ENCODE results near the gene ABCA12.

ABCA12 gene

GRCh38 chr2:215015421-215015820, 123.0 kb downstream of the ABCA12 start:
- H3K36me3 ChIP-seq (ENCODE audit: insufficient read depth, low read length): no peaks in the 10 kb centered on the region
- no peak overlapping the region for H3K4me2 ChIP-seq (ENCODE audit: low read depth, low read length, poor library complexity, severe bottlenecking)

GRCh38 chr2:215010390-215010789, 128.0 kb downstream of the ABCA12 start:
- H3K9ac ChIP-seq (ENCODE audit: low read depth, low read length, poor library complexity, severe bottlenecking): no peak overlapping the region
- no peaks in the 10 kb centered on the region for H3K9me3 ChIP-seq (ENCODE audit: insufficient read depth, low read depth, low read length)
- H3K36me3 ChIP-seq (ENCODE audit: insufficient read depth, low read length): no peaks in the 10 kb centered on the region
- TF ChIP-seq, protein P1, sequence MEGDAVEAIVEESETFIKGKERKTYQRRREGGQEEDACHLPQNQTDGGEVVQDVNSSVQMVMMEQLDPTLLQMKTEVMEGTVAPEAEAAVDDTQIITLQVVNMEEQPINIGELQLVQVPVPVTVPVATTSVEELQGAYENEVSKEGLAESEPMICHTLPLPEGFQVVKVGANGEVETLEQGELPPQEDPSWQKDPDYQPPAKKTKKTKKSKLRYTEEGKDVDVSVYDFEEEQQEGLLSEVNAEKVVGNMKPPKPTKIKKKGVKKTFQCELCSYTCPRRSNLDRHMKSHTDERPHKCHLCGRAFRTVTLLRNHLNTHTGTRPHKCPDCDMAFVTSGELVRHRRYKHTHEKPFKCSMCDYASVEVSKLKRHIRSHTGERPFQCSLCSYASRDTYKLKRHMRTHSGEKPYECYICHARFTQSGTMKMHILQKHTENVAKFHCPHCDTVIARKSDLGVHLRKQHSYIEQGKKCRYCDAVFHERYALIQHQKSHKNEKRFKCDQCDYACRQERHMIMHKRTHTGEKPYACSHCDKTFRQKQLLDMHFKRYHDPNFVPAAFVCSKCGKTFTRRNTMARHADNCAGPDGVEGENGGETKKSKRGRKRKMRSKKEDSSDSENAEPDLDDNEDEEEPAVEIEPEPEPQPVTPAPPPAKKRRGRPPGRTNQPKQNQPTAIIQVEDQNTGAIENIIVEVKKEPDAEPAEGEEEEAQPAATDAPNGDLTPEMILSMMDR (conservative IDR thresholded peaks at IDR 0.05; ENCODE audit: low read length): no peak
- TF ChIP-seq EZH2phosphoT487 (IDR thresholded peaks at IDR 0.05; ENCODE audit: borderline replicate concordance): no peak
- no peaks in the 10 kb centered on the region for H3K27me3 ChIP-seq (ENCODE audit: insufficient read depth, low read length, poor library complexity, severe bottlenecking)
- no peak overlapping the region for H2AFZ ChIP-seq (ENCODE audit: low read length)
- H3K4me2 ChIP-seq (ENCODE audit: low read depth, low read length, poor library complexity, severe bottlenecking): no peak overlapping the region
- H3K4me3 ChIP-seq (ENCODE audit: low read length, poor library complexity, severe bottlenecking): no peak overlapping the region
- no peaks in the 10 kb centered on the region for H3K79me2 ChIP-seq (ENCODE audit: insufficient read depth, low read length)
- no peaks in the 10 kb centered on the region for H3K4me1 ChIP-seq (ENCODE audit: insufficient read depth, low read length, poor library complexity, severe bottlenecking)
- H4K20me1 ChIP-seq (ENCODE audit: insufficient read depth, low read length, poor library complexity, severe bottlenecking): no peaks in the 10 kb centered on the region
- H3K9me2 ChIP-seq (replicated peaks; ENCODE audit: low read depth, low read length): no peaks in the 10 kb centered on the region
- H3F3A ChIP-seq (ENCODE audit: low read depth): no peaks in the 10 kb centered on the region

More at GRCh38 chr2:215015421-215015820, 123.0 kb downstream of the ABCA12 start:
- Histone ChIP-seq H3K4me3 (ENCODE audit: low read length, poor library complexity, severe bottlenecking) (no peak overlapping the region), H3K79me2 (ENCODE audit: insufficient read depth, low read length) (no peaks in the 10 kb centered on the region), H3K9ac (ENCODE audit: low read depth, low read length, poor library complexity, severe bottlenecking) (no peak overlapping the region), H4K20me1 (ENCODE audit: insufficient read depth, low read length, poor library complexity, severe bottlenecking) (no peaks in the 10 kb centered on the region), H3K9me3 (ENCODE audit: insufficient read depth, low read depth, low read length) (no peaks in the 10 kb centered on the region), H2AFZ (ENCODE audit: low read length) (no peak overlapping the region), H3K9me2 (replicated peaks; ENCODE audit: low read depth, low read length) (no peaks in the 10 kb centered on the region), H3K27me3 (ENCODE audit: insufficient read depth, low read length, poor library complexity, severe bottlenecking) (no peaks in the 10 kb centered on the region), H3F3A (ENCODE audit: low read depth) (no peaks in the 10 kb centered on the region), H3K4me1 (ENCODE audit: insufficient read depth, low read length, poor library complexity, severe bottlenecking) (no peaks in the 10 kb centered on the region)
- TF ChIP-seq EZH2phosphoT487 (IDR thresholded peaks at IDR 0.05; ENCODE audit: borderline replicate concordance): no peak
- TF ChIP-seq, protein P1 (conservative IDR thresholded peaks at IDR 0.05; ENCODE audit: low read length): no peak

- Histone ChIP-seq H3K27me3 (ENCODE audit: insufficient read depth, low read length, poor library complexity, severe bottlenecking) (no peaks in the 10 kb centered on the region), H3K9me2 (replicated peaks; ENCODE audit: low read depth, low read length) (no peaks in the 10 kb centered on the region), H3K36me3 (ENCODE audit: insufficient read depth, low read length) (no peaks in the 10 kb centered on the region), H3K79me2 (ENCODE audit: insufficient read depth, low read length) (no peaks in the 10 kb centered on the region), H3K4me2 (ENCODE audit: low read depth, low read length, poor library complexity, severe bottlenecking) (no peak overlapping the region), H2AFZ (ENCODE audit: low read length) (no peak overlapping the region), H3K4me1 (ENCODE audit: insufficient read depth, low read length, poor library complexity, severe bottlenecking) (no peaks in the 10 kb centered on the region), H3K4me3 (ENCODE audit: low read length, poor library complexity, severe bottlenecking) (no peak overlapping the region), H3K9ac (ENCODE audit: low read depth, low read length, poor library complexity, severe bottlenecking) (no peak overlapping the region), H3K9me3 (ENCODE audit: insufficient read depth, low read depth, low read length) (no peaks in the 10 kb centered on the region), H4K20me1 (ENCODE audit: insufficient read depth, low read length, poor library complexity, severe bottlenecking) (no peaks in the 10 kb centered on the region), H3F3A (ENCODE audit: low read depth) (no peaks in the 10 kb centered on the region)
- TF ChIP-seq EZH2phosphoT487 (IDR thresholded peaks at IDR 0.05; ENCODE audit: borderline replicate concordance): no peak
- TF ChIP-seq, protein P1 (conservative IDR thresholded peaks at IDR 0.05; ENCODE audit: low read length): no peak
Measured at GRCh38 chr2:215003001-215003400, 135.4 kb downstream of the ABCA12 start.
